ENCODE data around the gene PROCA1.

Gene PROCA1

DNA sequence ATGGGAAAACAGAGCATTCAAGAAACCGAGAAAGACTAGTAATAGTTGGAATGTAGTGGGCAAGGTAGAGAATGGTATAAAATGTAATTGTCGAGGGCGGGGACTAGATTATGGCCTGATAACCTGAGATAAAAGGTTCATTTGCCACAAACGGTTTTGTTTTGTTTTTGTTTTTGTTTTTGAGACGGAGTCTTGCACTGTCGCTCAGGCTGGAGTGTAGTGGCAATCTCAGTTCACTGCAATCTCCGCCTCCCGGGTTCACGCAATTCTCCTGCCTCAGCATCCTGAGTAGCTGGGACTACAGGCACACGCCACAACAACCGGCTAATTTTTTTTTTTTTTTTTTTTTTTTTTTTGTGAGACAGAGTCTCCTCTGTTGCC lies 18.3 kb upstream of the PROCA1 start:
- no peak overlapping the region for H3K4me3 ChIP-seq (ENCODE audit: low read depth, low read length)
- no peak for DNase-seq (ENCODE audit: low read depth)
- in situ Hi-C loops (cut with HindIII; ENCODE audit: low sequenced_read_pairs): loop anchor here (10.0 kb wide), 1 partner anchor 55 kb away; no protein-coding TSS in a partner anchor
- TF ChIP-seq, protein P1, sequence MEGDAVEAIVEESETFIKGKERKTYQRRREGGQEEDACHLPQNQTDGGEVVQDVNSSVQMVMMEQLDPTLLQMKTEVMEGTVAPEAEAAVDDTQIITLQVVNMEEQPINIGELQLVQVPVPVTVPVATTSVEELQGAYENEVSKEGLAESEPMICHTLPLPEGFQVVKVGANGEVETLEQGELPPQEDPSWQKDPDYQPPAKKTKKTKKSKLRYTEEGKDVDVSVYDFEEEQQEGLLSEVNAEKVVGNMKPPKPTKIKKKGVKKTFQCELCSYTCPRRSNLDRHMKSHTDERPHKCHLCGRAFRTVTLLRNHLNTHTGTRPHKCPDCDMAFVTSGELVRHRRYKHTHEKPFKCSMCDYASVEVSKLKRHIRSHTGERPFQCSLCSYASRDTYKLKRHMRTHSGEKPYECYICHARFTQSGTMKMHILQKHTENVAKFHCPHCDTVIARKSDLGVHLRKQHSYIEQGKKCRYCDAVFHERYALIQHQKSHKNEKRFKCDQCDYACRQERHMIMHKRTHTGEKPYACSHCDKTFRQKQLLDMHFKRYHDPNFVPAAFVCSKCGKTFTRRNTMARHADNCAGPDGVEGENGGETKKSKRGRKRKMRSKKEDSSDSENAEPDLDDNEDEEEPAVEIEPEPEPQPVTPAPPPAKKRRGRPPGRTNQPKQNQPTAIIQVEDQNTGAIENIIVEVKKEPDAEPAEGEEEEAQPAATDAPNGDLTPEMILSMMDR (IDR thresholded peaks at IDR 0.05; ENCODE audit: low read depth, low read length, missing control alignments): no peak

DNA sequence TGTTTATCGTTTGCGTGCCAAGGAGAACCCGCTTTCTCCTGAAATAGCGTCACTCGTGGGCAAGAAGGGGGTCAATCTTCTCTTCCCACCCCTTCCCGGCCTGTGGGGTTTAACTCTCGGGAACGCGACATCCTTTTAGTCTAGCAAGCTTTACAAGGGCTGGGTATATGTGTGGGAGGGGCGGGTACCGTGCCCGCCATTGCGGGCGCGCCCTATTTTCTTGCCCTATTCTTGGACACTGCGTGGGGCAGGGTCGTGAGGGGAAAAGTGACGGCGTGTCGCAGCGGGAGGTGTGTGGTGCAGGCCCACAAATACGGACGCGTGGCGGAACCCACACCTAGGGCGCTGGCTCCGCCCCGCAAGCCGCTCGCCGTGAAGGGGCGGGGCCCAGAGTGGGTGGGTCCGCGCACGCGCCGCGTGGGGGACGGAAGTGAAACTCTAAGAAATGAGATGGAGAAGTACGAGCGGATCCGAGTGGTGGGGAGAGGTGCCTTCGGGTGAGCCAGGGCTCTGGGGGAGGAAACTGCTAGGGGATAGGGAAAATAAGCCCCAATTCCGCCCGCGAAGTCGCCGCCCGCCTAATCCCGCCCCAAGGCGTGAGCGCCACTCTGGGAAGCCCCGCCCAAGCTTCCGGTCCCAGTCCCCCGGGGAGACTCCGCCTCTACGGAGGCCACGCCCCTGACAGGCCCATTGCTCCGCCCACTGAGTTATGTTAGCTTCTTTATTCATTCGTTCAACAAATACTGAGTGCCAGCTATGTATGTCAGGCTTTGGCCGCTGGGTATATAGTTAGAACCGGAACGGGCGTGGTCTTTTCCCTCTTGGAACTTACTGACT lies 16.9 kb upstream of the PROCA1 start, which contains the start of gene NEK8:
Gene NEK8 (plus strand): TSS at position 425 of the 837 bp plus-strand sequence. CDS start 26 bp downstream, at position 451.
- DNase-seq (ENCODE audit: low read depth): peak; percentile 79
- H3K4me3 ChIP-seq (ENCODE audit: low read depth, low read length): peak within 1 kb of the TSS; percentile 73
- in situ Hi-C loops (cut with HindIII; ENCODE audit: low sequenced_read_pairs): loop anchor here (10.0 kb wide), 1 partner anchor 56 kb away; no protein-coding TSS in a partner anchor
- TF ChIP-seq, protein P1 (IDR thresholded peaks at IDR 0.05; ENCODE audit: low read depth, low read length, missing control alignments): no peak

DNA sequence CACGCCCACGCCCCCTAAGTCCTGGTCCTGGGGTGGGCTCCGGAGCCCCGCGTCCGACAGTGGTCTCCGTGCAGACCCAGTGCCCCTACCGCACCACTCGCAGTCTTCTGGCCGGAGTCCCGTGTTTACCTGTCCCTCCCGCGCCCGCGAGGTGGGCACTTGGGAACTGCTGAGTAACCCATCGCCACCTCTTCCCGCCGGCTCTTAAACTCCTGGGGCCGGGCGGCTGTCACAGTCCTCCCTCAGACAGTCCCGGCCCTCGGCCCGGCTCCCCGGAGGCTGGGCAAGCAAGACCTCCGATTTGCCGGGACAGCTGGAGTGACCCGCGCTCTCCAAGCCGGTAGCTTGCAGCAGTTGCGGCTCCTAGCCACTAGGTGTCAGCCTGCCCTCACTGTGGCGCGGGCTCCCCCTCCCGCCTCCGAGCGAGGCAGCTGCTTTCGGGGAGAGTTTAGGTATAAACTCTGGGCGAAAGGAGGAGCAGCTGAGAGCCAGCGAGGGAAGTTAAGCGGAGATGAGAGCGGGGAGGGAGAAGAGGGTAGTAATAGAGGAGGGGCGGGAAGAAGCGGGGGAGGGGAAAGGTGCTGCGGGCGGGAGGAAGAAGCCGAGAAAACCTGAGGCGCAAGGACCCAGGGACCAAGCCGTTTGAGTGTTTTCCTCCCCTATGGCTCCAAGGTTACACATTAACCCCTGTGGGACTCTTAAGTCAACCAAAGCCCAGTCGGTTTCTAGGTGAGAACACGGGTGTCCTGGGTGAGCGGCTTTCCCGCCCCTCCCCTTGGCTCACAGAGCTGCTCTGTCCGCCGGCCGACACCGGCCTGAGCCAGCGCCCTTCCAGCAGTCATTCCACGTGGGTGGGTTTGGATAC lies 15.2 kb upstream of the PROCA1 start:
- H3K4me3 ChIP-seq (ENCODE audit: low read depth, low read length): peak overlapping the region; percentile 73
- TF ChIP-seq, protein P1 (IDR thresholded peaks at IDR 0.05; ENCODE audit: low read depth, low read length, missing control alignments): peak; percentile 98
- in situ Hi-C loops (cut with HindIII; ENCODE audit: low sequenced_read_pairs): loop anchor here (10.0 kb wide), 1 partner anchor 58 kb away; no protein-coding TSS in a partner anchor
- DNase-seq (ENCODE audit: low read depth): peak; percentile 86

DNA sequence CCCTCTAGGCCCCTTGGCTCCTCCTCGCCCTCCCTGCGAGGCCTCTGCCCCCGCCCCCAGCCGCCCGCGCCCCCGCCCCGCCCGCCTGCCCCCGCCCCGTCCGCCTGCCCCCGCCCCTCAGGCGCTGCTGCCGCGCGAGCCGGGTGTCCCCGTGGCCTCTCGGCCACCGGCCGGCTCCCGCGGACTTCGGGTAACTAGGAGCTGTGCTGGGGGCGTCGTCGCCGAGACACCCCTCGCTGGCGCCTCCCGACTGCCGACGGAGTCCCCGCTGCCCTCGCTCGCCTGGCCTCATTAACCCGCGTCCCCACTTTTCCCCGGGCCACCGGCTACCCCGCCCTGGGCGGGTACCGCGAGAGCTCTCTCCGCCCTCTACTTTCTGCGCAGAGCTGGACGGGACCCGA lies 14.5 kb upstream of the PROCA1 start, which contains the start of gene TLCD1:
Gene TLCD1 (minus strand): TSS at position 8 of the 401 bp plus-strand sequence. CDS start 136 bp downstream, outside the sequence.
- peak within 1 kb of the TSS; percentile 73 for H3K4me3 ChIP-seq (ENCODE audit: low read depth, low read length)
- in situ Hi-C loops (cut with HindIII; ENCODE audit: low sequenced_read_pairs): loop anchor here (10.0 kb wide), 1 partner anchor 59 kb away; no protein-coding TSS in a partner anchor
- TF ChIP-seq, protein P1 (IDR thresholded peaks at IDR 0.05; ENCODE audit: low read depth, low read length, missing control alignments): no peak
- DNase-seq (ENCODE audit: low read depth): no peak

DNA sequence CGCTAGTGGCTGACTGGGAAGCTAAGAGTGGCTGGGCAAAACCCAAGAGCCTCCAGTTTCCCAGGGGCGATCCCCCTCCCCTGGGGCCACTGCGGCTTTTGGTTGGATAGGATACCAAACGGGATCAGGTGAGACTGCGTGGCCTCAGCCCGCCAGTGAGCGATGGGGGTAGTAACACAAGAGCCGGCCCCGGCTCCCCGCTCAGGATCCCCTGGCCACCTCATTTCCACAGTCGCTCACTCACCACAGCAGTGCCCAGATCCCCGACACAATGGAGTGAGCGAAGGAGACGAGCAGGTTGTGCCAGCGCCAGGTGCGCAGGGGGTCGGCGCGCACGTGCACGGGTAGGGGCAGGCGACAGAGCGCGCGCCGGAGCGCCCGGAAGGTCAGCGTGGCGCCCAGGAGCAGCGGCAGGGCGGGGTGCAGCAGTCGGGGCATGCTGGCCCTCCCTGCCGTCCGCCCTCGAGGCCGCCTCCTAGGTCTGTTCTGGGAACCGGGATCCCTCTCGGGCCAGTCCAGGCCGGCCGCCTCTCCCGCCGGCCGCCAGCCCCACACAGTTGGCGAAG lies 14.1 kb upstream of the PROCA1 start:
- in situ Hi-C loops (cut with HindIII; ENCODE audit: low sequenced_read_pairs): loop anchor here (10.0 kb wide), 1 partner anchor 59 kb away; no protein-coding TSS in a partner anchor
- DNase-seq (ENCODE audit: low read depth): no peak

More for the DNA sequence above, 14.1 kb upstream of the PROCA1 start:
- TF ChIP-seq, protein P1 (IDR thresholded peaks at IDR 0.05; ENCODE audit: low read depth, low read length, missing control alignments): no peak
- peak overlapping the region; percentile 73 for H3K4me3 ChIP-seq (ENCODE audit: low read depth, low read length)

Data from astrocyte of the cerebellum (primary cell).